ENCODE results near the gene TMEM229B.

Gene TMEM229B

DNA sequence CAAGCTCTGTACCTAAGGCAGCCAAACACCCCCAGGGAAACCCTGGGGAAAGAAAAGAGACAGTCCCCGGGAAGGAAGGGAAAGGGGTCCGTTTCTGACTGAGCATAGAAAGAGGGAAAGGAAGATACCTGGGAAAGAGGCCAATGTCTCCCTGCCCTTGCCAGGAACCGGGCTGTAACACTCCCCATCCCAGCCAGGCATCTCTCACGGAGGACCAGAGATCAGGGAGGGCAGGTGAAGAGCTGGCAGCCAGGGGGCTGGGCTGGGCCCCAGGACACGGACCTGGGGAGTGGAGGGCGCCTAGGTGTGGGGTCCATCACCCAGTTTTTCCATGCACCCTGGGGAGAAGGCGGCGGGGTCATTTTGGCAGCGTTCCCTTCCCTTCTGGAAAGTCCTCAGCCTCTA lies 25.7 kb upstream of the TMEM229B start:
- no peaks in the 10 kb centered on the region for H3K4me1 ChIP-seq (ENCODE audit: control insufficient read depth, low read depth, low read length)
- H3K27ac ChIP-seq (ENCODE audit: low read length): no peak overlapping the region
- H3K9ac ChIP-seq (ENCODE audit: low read length): no peak overlapping the region
- peak overlapping the region; percentile 57 for H3K4me3 ChIP-seq (ENCODE audit: low read length)
- H3K36me3 ChIP-seq (ENCODE audit: control insufficient read depth, low read depth, low read length): no peaks in the 10 kb centered on the region
- no peaks in the 10 kb centered on the region for H3K9me3 ChIP-seq (ENCODE audit: control insufficient read depth, low read depth, low read length)
- peaks cover 58% of the 10 kb centered on the region for H3K27me3 ChIP-seq (ENCODE audit: control insufficient read depth, insufficient read depth, low read length)

DNA sequence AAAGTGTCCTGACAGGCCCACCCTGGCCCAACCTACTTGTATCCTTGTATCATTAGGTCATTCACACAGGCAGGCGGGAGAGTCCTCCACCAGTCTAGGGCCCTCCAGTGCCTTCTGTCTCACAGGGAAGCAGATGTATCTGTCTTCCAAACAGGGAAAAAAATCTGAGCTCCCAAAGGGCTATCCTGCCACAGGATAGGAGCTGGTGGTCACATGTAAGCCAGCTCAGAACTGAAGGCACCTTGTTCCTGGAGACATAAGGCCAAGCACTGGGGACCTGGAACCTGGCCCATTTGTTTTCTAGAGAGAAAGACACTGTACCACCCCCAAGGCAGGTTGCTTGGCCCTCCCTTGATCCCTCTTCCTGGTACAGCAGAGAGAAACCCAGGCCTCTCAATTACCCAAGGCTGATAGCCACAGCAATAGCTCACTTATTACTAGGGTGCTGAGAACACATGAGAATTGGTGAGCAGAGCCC lies 25.1 kb upstream of the TMEM229B start:
- no peaks in the 10 kb centered on the region for H3K4me1 ChIP-seq (ENCODE audit: control insufficient read depth, low read depth, low read length)
- no peak overlapping the region for H3K27ac ChIP-seq (ENCODE audit: low read length)
- no peak overlapping the region for H3K4me3 ChIP-seq (ENCODE audit: low read length)

DNA sequence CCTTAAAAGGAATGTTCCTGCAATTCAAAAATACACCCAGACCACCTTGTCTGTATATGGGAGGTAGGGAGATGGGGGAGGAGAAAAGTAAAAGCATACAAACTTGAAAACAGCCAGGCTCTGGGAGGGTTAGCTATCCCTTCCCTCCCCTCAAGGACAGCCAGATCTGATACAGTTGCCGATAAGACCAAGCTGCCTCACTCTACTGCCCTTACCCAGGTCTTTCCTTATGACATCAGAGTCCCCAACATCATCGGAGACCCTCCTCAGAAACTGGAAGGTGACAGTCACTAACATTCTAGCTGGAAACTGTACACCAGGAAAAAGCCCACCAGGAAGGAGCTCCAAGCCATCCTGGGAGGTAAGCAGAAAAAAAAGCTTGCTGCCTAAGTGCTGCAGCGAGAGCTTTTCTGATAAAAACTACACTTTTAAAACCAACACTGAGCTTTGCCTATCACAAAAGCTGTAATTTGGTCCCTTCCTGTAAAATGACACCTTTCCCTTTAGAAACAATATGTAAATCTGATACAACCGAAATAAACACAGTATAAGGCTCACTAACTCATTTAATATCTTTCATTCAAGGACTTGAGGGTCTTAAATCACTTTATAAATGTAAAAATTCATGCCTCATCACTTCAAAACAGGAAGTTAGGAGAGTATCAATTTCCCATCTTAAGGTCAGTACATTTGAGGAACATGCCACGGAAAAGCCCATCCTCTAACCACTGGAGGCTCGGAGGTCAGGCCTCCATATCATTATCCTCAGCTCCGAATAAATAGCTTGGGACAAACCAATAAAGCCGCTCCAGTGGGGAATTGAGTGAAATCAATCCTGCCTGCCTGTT lies 24.2 kb upstream of the TMEM229B start:
- Histone ChIP-seq H3K9me3 (ENCODE audit: control insufficient read depth, low read depth, low read length) (no peaks in the 10 kb centered on the region), H3K36me3 (ENCODE audit: control insufficient read depth, low read depth, low read length) (no peaks in the 10 kb centered on the region), H3K4me3 (ENCODE audit: low read length) (no peak overlapping the region), H3K9ac (ENCODE audit: low read length) (no peak overlapping the region), H3K27me3 (ENCODE audit: control insufficient read depth, insufficient read depth, low read length) (peaks cover 44% of the 10 kb centered on the region), H3K4me1 (ENCODE audit: control insufficient read depth, low read depth, low read length) (no peaks in the 10 kb centered on the region), H3K27ac (ENCODE audit: low read length) (no peak overlapping the region)

More for the DNA sequence above, 25.1 kb upstream of the TMEM229B start:
- H3K9ac ChIP-seq (ENCODE audit: low read length): no peak overlapping the region
- H3K9me3 ChIP-seq (ENCODE audit: control insufficient read depth, low read depth, low read length): no peaks in the 10 kb centered on the region
- H3K27me3 ChIP-seq (ENCODE audit: control insufficient read depth, insufficient read depth, low read length): peaks cover 54% of the 10 kb centered on the region
- no peaks in the 10 kb centered on the region for H3K36me3 ChIP-seq (ENCODE audit: control insufficient read depth, low read depth, low read length)

DNA sequence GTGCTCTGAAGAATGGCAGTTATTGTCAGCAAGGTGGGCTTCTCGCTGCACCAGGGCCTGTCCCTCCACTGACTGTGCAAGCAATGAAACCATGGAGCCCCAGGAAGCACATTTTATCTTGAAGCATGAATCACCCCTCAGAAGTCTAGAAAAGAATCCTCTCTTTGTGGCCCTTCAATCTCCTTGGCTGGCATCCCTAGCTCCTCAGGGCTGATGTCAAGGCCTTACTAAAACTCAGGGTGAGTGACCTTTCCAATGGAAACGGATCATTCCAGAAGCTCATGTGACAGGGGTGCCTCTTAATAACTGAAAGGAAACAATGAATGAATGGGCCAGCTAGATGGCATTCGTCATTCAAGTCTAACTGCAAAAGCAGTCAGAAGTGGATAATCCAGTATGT lies 22.3 kb upstream of the TMEM229B start:
- Histone ChIP-seq H3K9ac (ENCODE audit: low read length) (no peak overlapping the region), H3K4me3 (ENCODE audit: low read length) (no peak overlapping the region), H3K9me3 (ENCODE audit: control insufficient read depth, low read depth, low read length) (no peaks in the 10 kb centered on the region), H3K27ac (ENCODE audit: low read length) (no peak overlapping the region), H3K36me3 (ENCODE audit: control insufficient read depth, low read depth, low read length) (no peaks in the 10 kb centered on the region), H3K27me3 (ENCODE audit: control insufficient read depth, insufficient read depth, low read length) (peaks cover 29% of the 10 kb centered on the region), H3K4me1 (ENCODE audit: control insufficient read depth, low read depth, low read length) (no peaks in the 10 kb centered on the region)

DNA sequence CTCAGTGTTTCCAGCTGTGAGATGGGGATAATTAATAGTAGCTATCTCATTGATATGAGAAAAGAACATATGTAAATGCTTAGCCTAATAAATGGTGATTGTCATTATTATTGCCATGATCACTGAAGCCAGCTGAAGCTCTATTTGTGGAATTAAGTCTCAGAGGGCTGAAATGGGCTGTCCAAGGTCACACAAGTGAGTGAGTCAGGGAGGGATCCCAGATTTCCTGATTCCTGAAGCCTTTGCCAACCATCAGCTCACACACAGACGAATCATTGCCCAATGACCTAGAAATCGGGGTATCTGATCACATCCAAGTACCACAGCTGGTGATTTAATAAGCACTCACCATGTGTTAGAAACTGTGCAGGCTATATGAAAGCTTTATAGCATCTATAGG lies 21.6 kb upstream of the TMEM229B start:
- no peak overlapping the region for H3K27ac ChIP-seq (ENCODE audit: low read length)
- no peak overlapping the region for H3K4me3 ChIP-seq (ENCODE audit: low read length)
- H3K27me3 ChIP-seq (ENCODE audit: control insufficient read depth, insufficient read depth, low read length): peaks cover 24% of the 10 kb centered on the region
- H3K36me3 ChIP-seq (ENCODE audit: control insufficient read depth, low read depth, low read length): no peaks in the 10 kb centered on the region
- H3K9me3 ChIP-seq (ENCODE audit: control insufficient read depth, low read depth, low read length): no peaks in the 10 kb centered on the region
- no peak overlapping the region for H3K9ac ChIP-seq (ENCODE audit: low read length)
- H3K4me1 ChIP-seq (ENCODE audit: control insufficient read depth, low read depth, low read length): no peaks in the 10 kb centered on the region

DNA sequence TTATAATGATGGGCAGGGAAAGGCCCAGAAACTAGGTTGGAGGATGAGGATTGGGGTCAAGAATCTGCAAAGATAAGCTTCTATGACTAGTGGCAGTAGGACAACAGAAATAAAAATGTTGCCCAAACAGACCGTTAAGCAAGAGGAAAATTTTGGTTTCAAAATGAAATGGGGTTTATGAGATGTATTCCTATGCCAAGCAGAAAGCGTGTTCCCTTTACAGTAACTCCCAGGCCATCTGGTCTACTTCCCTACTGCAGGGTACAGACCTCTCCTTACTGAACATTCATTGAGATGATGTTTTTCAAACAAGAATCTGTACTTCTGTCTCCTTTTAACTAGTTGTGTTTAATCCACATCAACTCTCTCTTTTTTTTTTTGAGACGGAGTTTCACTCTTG lies 20.4 kb upstream of the TMEM229B start:
- Histone ChIP-seq H3K4me1 (ENCODE audit: control insufficient read depth, low read depth, low read length) (no peaks in the 10 kb centered on the region), H3K27me3 (ENCODE audit: control insufficient read depth, insufficient read depth, low read length) (peaks cover 13% of the 10 kb centered on the region), H3K27ac (ENCODE audit: low read length) (no peak overlapping the region), H3K4me3 (ENCODE audit: low read length) (no peak overlapping the region), H3K36me3 (ENCODE audit: control insufficient read depth, low read depth, low read length) (no peaks in the 10 kb centered on the region), H3K9ac (ENCODE audit: low read length) (no peak overlapping the region), H3K9me3 (ENCODE audit: control insufficient read depth, low read depth, low read length) (no peaks in the 10 kb centered on the region)

DNA sequence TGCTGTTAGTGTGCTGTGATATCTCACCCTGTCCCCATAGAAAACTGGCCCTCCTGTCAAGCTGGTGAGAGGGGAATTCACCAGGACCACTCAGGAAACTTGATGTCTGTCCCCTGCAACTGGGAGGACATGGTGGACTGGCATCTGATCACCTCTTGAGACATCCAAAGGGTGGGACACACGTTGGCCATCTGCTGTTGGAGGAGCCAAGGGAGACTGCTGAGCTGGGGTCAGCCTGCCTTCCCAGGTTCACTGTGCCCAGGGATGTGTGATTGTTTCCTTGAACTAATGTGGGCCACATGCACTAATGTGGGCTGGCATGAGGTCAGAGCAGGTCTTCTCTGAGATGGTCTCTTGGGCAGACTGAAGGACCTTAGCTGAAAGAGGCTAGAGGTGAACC lies 16.7 kb upstream of the TMEM229B start:
- Histone ChIP-seq H3K27me3 (ENCODE audit: control insufficient read depth, insufficient read depth, low read length) (no peaks in the 10 kb centered on the region), H3K9me3 (ENCODE audit: control insufficient read depth, low read depth, low read length) (no peaks in the 10 kb centered on the region), H3K4me3 (ENCODE audit: low read length) (no peak overlapping the region), H3K9ac (ENCODE audit: low read length) (no peak overlapping the region), H3K36me3 (ENCODE audit: control insufficient read depth, low read depth, low read length) (no peaks in the 10 kb centered on the region), H3K27ac (ENCODE audit: low read length) (no peak overlapping the region), H3K4me1 (ENCODE audit: control insufficient read depth, low read depth, low read length) (no peaks in the 10 kb centered on the region)

DNA sequence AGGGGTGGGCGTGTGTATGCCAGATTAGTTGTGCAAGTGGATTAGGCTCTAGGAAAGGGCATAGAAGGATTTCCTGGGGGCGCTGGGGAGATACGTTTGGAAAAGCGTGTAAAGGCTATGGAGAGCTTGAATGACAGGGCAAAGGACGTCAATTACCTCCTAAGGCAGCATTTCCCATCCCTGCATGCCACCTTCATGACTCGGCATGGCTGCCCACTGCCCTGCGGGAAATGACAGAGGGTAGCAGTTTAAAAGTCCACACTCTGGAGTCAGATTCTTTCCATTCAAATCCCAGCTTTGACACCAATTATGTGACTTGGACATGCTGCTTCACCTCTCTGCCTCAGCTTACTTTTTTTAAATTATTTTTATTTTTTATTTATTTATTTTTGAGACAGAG lies 14.8 kb upstream of the TMEM229B start:
- Histone ChIP-seq H3K36me3 (ENCODE audit: control insufficient read depth, low read depth, low read length) (no peaks in the 10 kb centered on the region), H3K27ac (ENCODE audit: low read length) (no peak overlapping the region), H3K27me3 (ENCODE audit: control insufficient read depth, insufficient read depth, low read length) (no peaks in the 10 kb centered on the region), H3K9me3 (ENCODE audit: control insufficient read depth, low read depth, low read length) (no peaks in the 10 kb centered on the region), H3K9ac (ENCODE audit: low read length) (no peak overlapping the region), H3K4me3 (ENCODE audit: low read length) (no peak overlapping the region), H3K4me1 (ENCODE audit: control insufficient read depth, low read depth, low read length) (no peaks in the 10 kb centered on the region)

DNA sequence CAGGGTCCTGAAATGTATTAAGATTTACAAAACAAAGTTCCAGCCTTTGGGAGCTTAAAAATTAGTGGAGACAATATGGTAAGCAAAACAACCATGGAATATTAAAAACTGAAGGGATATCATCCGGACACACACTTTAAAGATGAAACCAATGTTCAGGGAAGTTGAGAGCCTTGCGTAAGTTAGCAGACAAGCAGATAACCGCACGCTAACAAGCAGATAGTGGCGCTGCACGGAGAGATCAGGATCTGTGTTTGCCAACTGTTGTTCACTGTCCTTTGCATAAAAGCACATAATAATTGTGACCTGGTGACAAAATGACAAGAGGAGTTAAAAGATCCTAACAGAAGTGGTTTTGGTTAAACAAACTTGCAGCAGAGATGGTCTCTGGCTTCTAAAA lies 14.3 kb upstream of the TMEM229B start:
- no peaks in the 10 kb centered on the region for H3K36me3 ChIP-seq (ENCODE audit: control insufficient read depth, low read depth, low read length)
- H3K4me3 ChIP-seq (ENCODE audit: low read length): no peak overlapping the region
- no peak overlapping the region for H3K27ac ChIP-seq (ENCODE audit: low read length)
- no peaks in the 10 kb centered on the region for H3K4me1 ChIP-seq (ENCODE audit: control insufficient read depth, low read depth, low read length)
- no peaks in the 10 kb centered on the region for H3K27me3 ChIP-seq (ENCODE audit: control insufficient read depth, insufficient read depth, low read length)
- H3K9ac ChIP-seq (ENCODE audit: low read length): no peak overlapping the region
- no peaks in the 10 kb centered on the region for H3K9me3 ChIP-seq (ENCODE audit: control insufficient read depth, low read depth, low read length)

DNA sequence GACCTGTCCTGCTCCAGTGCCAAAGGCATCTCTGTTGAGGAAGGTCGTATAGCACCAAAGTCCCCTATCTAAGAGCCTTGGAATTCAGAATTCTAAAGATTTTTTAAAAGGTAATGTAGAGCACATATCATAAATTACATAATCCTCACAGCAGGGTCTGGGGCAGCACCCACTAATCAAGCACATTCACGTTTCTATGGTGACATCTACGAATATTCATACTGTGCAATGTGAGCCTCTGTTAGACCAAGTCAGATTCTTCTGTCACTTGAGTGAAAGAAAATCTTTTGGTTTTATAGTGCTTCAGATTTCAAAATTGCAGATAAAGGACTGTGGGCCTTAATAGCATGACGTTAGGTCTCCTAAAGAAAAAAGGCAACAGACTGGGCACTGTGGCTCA lies 13.1 kb upstream of the TMEM229B start:
- H3K36me3 ChIP-seq (ENCODE audit: control insufficient read depth, low read depth, low read length): no peaks in the 10 kb centered on the region
- H3K4me3 ChIP-seq (ENCODE audit: low read length): no peak overlapping the region
- no peak overlapping the region for H3K27ac ChIP-seq (ENCODE audit: low read length)
- no peaks in the 10 kb centered on the region for H3K27me3 ChIP-seq (ENCODE audit: control insufficient read depth, insufficient read depth, low read length)
- no peak overlapping the region for H3K9ac ChIP-seq (ENCODE audit: low read length)
- no peaks in the 10 kb centered on the region for H3K9me3 ChIP-seq (ENCODE audit: control insufficient read depth, low read depth, low read length)
- H3K4me1 ChIP-seq (ENCODE audit: control insufficient read depth, low read depth, low read length): no peaks in the 10 kb centered on the region

DNA sequence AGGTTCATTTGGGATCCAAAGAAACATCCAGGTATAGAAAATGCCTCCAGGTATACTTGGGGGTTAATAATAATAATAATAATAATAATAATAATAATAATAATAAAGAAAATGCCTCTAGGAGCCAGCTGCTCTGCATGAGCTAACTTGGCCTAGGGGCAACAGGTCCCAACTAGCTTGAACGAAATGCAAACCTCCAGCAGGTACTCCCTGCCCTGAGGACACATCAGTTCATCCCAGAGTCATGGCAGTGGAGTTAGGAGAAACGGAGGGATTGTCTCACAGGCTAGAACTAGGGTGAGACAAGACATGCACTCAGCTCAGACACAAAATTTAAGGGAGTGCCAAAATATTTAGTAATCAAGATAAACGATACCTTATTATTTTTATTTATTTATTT lies 12.5 kb upstream of the TMEM229B start:
- Histone ChIP-seq H3K36me3 (ENCODE audit: control insufficient read depth, low read depth, low read length) (no peaks in the 10 kb centered on the region), H3K4me1 (ENCODE audit: control insufficient read depth, low read depth, low read length) (no peaks in the 10 kb centered on the region), H3K9ac (ENCODE audit: low read length) (no peak overlapping the region), H3K9me3 (ENCODE audit: control insufficient read depth, low read depth, low read length) (no peaks in the 10 kb centered on the region), H3K4me3 (ENCODE audit: low read length) (no peak overlapping the region), H3K27me3 (ENCODE audit: control insufficient read depth, insufficient read depth, low read length) (no peaks in the 10 kb centered on the region), H3K27ac (ENCODE audit: low read length) (no peak overlapping the region)

DNA sequence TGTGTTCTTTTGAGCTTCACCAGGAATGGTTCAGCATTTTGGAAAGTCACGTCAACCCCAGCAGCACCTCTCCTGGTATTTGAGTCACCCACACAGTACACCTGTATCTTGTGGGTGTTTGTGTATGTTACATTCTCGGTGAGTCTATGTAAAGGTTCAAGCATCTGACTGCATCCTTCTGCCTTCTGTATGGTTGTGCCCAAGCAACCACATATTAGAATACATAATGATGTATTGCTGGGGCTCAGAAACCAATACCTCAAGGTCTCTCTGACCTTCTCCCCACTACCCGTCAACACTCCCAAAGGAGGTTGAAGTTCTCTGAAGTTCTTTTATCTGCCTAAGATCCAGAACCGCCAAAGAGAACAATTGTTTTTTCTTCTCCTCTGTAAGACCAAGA lies 9.2 kb upstream of the TMEM229B start:
- H3K4me3 ChIP-seq (ENCODE audit: low read length): no peak overlapping the region
- H3K4me1 ChIP-seq (ENCODE audit: control insufficient read depth, low read depth, low read length): no peaks in the 10 kb centered on the region
- H3K36me3 ChIP-seq (ENCODE audit: control insufficient read depth, low read depth, low read length): no peaks in the 10 kb centered on the region
- H3K27ac ChIP-seq (ENCODE audit: low read length): no peak overlapping the region
- no peaks in the 10 kb centered on the region for H3K27me3 ChIP-seq (ENCODE audit: control insufficient read depth, insufficient read depth, low read length)
- H3K9ac ChIP-seq (ENCODE audit: low read length): no peak overlapping the region
- H3K9me3 ChIP-seq (ENCODE audit: control insufficient read depth, low read depth, low read length): no peaks in the 10 kb centered on the region
